T-helper 1 cell treated with Interleukin-12 subunit alpha and Interleukin-12 subunit beta and Interleukin-4 antibody, amounts not matched to agents 30 ng/mL and 1 ng/mL, for 36 hours (primary cell): ENCODE data around the gene OR13D1. TPM values are rescaled to one million over a fixed set of nuclear protein-coding genes. Genes with fewer than 3 reads are reported as not detected.
"Not testable (repeated sequence)": the region's sequence is repeated elsewhere in the genome, so short reads cannot be mapped to it uniquely, and the experiment has no call there.

Experiments used
- intact Hi-C: fragments of 100-400 bp; cut with micrococcal nuclease; formaldehyde crosslinking; loops from one replicate; pipeline ENCODE4 v1.15.1; 2024
- total RNA-seq: library from RNA; stranded (reverse); gene quantifications from 2 replicates; pipeline ENCODE4 v1.2.3, GENCODE V29; 2022

The OR13D1 gene, protein sequence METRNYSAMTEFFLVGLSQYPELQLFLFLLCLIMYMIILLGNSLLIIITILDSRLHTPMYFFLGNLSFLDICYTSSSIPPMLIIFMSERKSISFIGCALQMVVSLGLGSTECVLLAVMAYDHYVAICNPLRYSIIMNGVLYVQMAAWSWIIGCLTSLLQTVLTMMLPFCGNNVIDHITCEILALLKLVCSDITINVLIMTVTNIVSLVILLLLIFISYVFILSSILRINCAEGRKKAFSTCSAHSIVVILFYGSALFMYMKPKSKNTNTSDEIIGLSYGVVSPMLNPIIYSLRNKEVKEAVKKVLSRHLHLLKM
- not detected in 2 replicates for total RNA-seq

DNA sequence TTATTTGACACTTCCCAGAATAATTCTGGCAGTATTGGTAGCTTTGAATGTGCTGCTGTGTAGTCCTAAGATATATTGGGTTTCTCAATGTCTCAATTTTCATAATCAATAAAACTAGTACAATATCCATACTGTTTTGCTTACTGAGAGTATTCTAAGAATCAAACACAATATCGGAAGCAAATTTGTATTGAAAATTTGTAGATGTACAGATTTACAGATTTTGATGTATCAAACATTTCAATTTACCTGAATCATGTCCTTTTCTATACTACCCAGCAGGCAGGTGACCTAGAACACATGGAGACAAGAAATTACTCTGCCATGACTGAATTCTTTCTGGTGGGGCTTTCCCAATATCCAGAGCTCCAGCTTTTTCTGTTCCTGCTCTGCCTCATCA is at the start of gene OR13D1:
OR13D1 (plus strand) TSS at position 301 of the 400 bp plus-strand sequence; CDS start at position 301, 0 bp downstream.
- intact Hi-C loops, result no loop called here

DNA sequence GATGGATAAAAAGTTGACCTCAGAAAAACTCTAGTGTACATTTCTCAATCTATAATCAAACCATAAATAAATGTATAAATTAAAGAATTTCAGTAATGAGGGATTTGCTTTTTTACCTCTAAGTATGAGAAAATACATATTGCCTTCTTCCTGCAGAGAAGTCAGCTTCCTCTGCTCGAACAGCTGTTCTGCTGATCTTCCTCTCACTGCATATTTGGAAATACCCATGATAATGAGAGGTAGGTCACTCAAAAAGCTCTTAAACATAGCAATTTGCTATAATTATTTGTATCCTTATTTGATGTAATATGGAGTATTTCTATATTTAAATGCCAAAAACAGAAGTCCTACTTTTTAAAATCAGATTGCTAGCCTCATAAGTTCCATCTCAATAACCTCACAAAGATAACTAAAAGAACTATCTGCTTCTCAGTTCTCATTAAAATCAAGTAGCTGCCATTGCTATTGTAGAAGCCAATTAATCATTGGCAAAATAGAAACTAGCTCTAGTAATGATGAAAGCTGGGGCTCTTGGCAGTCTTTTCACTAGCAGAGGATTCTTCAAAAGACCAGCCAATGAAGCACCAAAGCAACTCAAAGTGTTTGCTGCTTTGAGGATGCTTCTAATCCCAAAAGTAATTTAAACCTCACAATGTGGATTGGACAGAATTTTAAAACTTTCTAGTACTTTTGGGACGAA is 35.7 kb upstream of the OR13D1 start:
- intact Hi-C loops, result no loop called here

DNA sequence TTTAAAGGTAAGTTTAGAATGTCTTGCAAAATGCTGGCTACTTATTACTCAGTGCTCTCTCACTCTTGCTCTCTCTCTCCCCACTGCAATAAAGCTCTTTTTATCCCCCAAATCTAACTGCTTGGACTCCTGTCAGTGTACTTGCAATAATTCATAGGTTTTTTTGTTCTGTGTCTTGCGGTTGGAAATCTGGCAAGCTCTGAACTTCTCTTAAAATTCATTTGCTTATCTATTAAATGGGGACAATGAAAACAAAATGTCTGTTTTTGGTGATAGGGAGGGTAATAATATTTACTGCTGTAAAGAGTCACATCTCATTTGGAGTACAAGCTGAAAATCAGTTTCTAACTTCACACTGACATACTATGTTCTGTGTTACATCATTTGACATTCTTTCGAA is 18.7 kb upstream of the OR13D1 start:
- intact Hi-C loops, result no loop called here

DNA sequence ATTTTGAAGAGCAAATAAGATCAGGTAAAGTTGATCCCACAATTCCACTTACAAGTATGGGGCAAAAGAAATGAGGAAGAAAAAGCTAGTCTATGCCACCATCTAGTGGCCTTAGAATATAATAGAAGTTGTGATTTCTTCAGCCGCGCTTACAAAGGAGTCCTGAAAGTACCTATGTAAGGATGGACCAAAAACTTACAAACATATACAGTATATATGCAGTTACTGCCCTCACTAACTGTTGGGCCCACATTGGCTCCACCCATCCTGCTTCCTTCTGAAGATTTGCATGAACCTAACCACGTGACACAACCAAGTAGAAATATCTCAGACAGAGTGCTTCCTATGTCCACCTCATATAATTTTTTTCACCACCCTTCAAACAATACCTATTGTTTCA is 11.7 kb upstream of the OR13D1 start:
- intact Hi-C loops, result loop anchor here (1.0 to 2.0 kb wide), 2 partner anchors 61 to 896 kb away; no protein-coding TSS in a partner anchor

DNA sequence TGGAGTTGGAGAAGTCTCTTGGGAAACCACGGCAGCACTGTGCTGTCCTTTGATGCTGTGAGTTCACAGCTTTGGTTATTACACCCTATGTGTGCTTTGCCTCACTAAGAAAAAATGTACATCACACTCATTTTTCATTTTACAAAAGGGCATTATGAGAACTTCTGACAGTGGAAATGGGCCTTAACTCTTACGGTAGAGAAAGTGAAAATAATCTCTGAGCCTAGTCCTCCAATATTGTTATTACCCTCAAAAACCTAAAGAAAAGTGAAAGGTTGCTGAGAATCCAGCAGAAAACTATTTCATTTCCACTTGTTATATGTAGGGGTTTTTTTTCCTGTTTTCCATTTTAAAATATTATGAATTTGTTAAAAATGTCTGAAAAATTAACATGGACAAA is 8.2 kb upstream of the OR13D1 start:
- intact Hi-C loops, result no loop called here

DNA sequence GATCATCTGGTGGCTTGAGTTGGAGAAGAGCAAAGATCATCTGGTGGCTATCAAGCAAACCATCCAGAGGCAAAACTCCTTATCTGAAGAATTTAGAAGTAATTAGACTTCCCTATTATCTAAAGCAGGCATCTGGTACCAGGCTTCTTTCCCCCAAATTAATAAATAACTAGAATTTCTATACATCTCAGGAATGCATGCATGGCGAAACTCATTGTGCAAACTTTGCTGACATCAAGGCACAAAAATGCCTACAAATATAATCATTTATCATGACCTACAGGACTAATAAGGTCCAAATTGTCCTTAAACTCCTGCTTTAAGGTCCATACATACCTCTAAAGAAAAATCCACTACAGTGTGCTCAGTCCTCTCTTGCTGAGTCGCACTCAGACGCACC is 6.0 kb downstream of the OR13D1 start:
- intact Hi-C loops, result no loop called here

DNA sequence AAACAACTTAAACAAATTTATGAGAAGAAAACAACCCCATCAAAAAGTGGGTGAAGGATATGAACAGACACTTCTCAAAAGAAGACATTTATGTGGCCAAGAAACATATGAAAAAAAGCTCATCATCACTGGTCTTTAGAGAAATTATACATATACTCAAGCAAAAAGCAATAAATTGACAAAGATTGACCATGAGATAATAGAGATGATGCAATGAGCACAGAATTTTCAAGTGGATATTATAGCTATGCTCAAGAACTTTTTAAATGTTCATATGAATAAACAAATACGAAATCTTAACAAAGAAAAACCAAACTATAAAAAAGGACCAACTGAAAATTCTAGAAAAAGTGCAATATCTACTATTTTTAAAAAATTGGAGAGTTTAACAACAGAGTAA is 14.4 kb downstream of the OR13D1 start:
- intact Hi-C loops, result not testable (repeated sequence)

DNA sequence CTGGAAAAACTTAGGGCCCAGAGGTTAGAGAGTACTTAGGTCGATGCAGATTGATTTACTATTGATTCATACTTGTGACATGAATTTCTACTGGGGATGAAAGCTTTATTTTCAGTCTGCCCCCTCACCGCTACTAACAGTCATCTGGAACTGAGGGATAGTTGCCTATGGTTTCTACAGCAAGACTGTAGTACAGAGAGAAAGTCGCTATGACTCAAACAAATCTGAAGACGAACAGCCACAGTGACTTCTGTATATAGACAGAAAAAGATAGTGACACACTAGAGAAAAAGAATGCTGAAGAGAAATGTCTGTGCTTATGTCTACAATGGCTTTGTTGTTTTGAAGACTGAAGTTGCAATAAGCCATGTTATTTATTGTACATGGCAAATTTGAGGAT is 17.3 kb downstream of the OR13D1 start:
- intact Hi-C loops, result no loop called here

DNA sequence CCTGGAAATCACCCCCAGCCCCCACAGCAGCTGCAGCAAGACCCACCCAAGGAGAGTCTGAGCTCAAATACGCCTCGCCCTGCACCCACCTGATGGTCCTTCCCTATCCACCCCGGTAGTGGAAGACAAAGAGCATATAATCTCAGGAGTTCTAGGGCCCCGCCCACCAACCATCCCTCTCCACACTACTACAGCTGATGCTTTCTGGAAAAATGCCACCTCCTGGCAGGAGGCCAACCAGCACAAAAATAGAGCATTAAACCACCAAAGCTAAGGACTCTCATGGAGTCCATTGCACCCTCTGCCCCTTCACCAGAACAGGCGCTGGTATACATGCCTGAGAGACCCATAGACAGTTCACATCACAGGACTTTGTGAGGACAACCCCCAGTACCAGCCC is 30.7 kb downstream of the OR13D1 start:
- intact Hi-C loops, result no loop called here

DNA sequence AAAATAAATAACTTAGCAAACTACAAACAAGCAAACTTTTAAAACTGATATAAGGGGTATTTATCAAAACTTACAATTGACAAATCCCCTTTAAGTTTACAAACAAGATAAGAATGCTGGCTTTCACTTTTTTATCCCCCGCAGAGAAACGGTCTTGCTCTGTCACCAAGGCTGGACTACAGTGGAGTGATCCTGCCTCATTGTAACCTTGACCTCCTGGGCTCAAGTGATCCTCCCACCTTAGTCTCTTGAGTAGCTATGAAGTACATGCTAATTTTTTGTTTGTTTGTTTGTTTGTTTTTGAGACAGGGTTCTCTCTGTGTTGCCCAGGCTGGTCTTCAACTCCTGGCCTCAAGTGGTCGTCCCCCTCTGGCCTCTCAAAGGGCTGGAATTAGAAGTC is 44.1 kb downstream of the OR13D1 start:
- intact Hi-C loops, result no loop called here

DNA sequence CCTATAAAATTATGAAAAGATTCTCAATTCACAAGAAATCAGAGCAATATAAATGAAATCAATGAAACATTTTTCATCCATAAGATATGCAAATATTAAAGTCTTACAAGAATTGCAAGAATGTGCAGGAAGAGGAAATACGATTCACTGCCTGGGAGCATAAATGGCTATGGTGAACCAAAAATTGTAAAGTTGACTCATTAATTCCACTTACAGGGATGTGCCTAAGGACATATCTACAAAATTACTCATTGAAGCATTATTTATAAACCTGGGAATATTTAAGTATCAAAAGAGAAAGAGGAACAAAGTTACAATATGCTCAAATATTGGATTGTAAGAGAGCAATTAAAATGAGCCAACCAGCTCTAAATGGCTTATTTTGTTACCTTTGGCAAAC is 46.3 kb downstream of the OR13D1 start:
- intact Hi-C loops, result loop anchor here (5.0 to 10.0 kb wide), 2 partner anchors 1726 to 1818 kb away; no protein-coding TSS in a partner anchor

DNA sequence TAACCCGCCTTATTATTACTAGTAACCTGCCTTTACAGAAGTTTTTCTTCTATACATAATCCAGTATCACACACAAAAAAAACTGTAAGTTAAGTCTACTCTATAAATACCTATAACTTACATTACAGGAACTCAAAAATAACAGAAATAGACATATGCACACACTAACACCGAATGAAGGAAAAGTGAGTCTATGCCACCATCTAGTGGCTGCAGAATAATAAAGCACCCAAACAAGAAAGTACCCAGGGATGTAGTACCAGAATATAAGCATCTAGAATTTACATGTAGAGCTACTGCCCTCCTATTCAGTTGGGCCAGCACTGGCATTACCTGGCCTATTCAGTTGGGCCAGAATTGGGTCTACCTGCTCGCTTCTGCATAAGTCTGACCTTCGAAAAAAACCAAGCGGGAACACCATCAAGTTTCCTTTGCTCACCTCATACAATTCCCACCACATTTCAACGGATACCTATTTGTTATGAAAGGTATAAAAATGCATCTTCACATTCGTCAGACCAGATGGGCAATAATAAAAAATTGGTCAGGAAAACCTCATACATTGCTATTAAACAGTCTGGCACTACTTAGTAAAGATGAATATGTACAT is 49.2 kb downstream of the OR13D1 start:
- intact Hi-C loops, result loop anchor here (1.0 to 10.0 kb wide), 7 partner anchors 61 to 1821 kb away; partner anchors contain the start of gene SMC2

Other genes with a start within 250 kb of the OR13D1 start
- not detected in 2 replicates for gene OR13F1, start 190.3 kb upstream of the OR13D1 start, total RNA-seq
- gene OR13C4, start 167.3 kb upstream of the OR13D1 start, total RNA-seq, result not detected in 2 replicates
- gene OR13C3, start 157.7 kb upstream of the OR13D1 start, total RNA-seq, result not detected in 2 replicates
- gene OR13C8, start 125.3 kb upstream of the OR13D1 start, total RNA-seq, result not detected in 2 replicates
- gene OR13C5, start 95.1 kb upstream of the OR13D1 start, total RNA-seq, result not detected in 2 replicates
- not detected in 2 replicates for gene OR13C2, start 88.9 kb upstream of the OR13D1 start, total RNA-seq
- not detected in 2 replicates for gene OR13C9, start 76.3 kb upstream of the OR13D1 start, total RNA-seq
- gene NIPSNAP3A, start 53.2 kb downstream of the OR13D1 start, total RNA-seq, result 11.2 and 15.0 TPM in 2 replicates
- gene NIPSNAP3B, start 69.6 kb downstream of the OR13D1 start, total RNA-seq, result 0.34 and 0.56 TPM in 2 replicates
- gene ABCA1, start 233.6 kb downstream of the OR13D1 start, total RNA-seq, result 1.3 and 1.7 TPM in 2 replicates